HEK293 (cell line): ENCODE data around the gene METTL24.

Experiments
- CTCF ChIA-PET: fragments of 350-600 bp; formaldehyde crosslinking; extraction: SDS; loops from one replicate; lab custom pipeline; 2021; ENCODE audit warnings: antibody characterized with exemption; lab: Yijun Ruan, JAX
- POLR2A ChIA-PET: fragments of 300-600 bp; formaldehyde crosslinking; extraction: SDS; loops from one replicate; lab custom pipeline; 2020; ENCODE audit warnings: antibody characterized with exemption, inconsistent platforms; lab: Yijun Ruan, JAX
- H3K27ac ChIP-seq: fragments of 200-500 bp; sonication (Bioruptor generic); 2 replicates; pipeline ENCODE4 v1.5.1; 2014; ENCODE audit warnings: low read depth, low read length, control low read depth, inconsistent platforms; ENCODE audit errors: extremely low read depth
- H3K36me3 ChIP-seq, 2 experiments: fragments of 200-500 bp in 1 of 2; sonication (Bioruptor generic) in 1 of 2; 1 replicate in 1 of 2; 2 replicates in 1 of 2; pipeline ENCODE4 v1.5.1; 2014 to 2017; ENCODE audit warnings: inconsistent platforms in 2 of 2, low read length in 2 of 2; ENCODE audit not compliant: control insufficient read depth in 2 of 2, insufficient read depth in 1 of 2
- H3K4me1 ChIP-seq: fragments of 200-500 bp; sonication (Bioruptor generic); 2 replicates; pipeline ENCODE4 v1.5.1; 2014; ENCODE audit warnings: mild to moderate bottlenecking, low read length, inconsistent platforms; ENCODE audit not compliant: control insufficient read depth, insufficient read depth
- H3K4me3 ChIP-seq: 2 replicates; pipeline ENCODE4 v1.5.1; 2011; ENCODE audit warnings: low read depth, mild to moderate bottlenecking, control low read depth, low read length, moderate library complexity
- H3K9me3 ChIP-seq: fragments of 200-500 bp; sonication (Bioruptor generic); 2 replicates; pipeline ENCODE4 v1.5.1; 2014; ENCODE audit warnings: low read depth, low read length, inconsistent platforms; ENCODE audit not compliant: control insufficient read depth, insufficient read depth
- CTCF ChIP-seq: fragments of 450-650 bp; formaldehyde crosslinking; IDR thresholded peaks from 2 replicates; pipeline ENCODE4 v1.5.1; 2016; ENCODE audit warnings: missing biosample characterization, missing genetic modification characterization
- GLI4 ChIP-seq: fragments of 450-650 bp; formaldehyde crosslinking; IDR thresholded peaks from 2 replicates; pipeline ENCODE4 v1.5.1; 2016; ENCODE audit warnings: missing biosample characterization, missing genetic modification characterization
- PATZ1 ChIP-seq: fragments of 450-650 bp; formaldehyde crosslinking; IDR thresholded peaks from 2 replicates; pipeline ENCODE4 v1.5.1; 2016; ENCODE audit warnings: missing biosample characterization, missing genetic modification characterization
- SP2 ChIP-seq: fragments of 450-650 bp; formaldehyde crosslinking; IDR thresholded peaks from 2 replicates; pipeline ENCODE4 v1.5.1; 2016; ENCODE audit warnings: missing biosample characterization, missing genetic modification characterization
- ZFP69B ChIP-seq: fragments of 450-650 bp; formaldehyde crosslinking; IDR thresholded peaks from 2 replicates; pipeline ENCODE4 v1.5.1; 2016; ENCODE audit warnings: missing biosample characterization, missing genetic modification characterization
- ZNF184 ChIP-seq: fragments of 450-650 bp; IDR thresholded peaks from 2 replicates; pipeline ENCODE4 v1.5.1; 2018; ENCODE audit warnings: missing biosample characterization, mild to moderate bottlenecking, missing genetic modification characterization
- ZNF19 ChIP-seq: fragments of 450-650 bp; formaldehyde crosslinking; IDR thresholded peaks from 2 replicates; pipeline ENCODE4; 2016; ENCODE audit warnings: missing biosample characterization, missing genetic modification characterization, low read depth
- ZNF211 ChIP-seq: fragments of 450-650 bp; formaldehyde crosslinking; IDR thresholded peaks from 2 replicates; pipeline ENCODE4 v1.5.1; 2016; ENCODE audit warnings: low read depth, missing biosample characterization, missing genetic modification characterization
- ZNF248 ChIP-seq: fragments of 450-650 bp; formaldehyde crosslinking; IDR thresholded peaks from 2 replicates; pipeline ENCODE4 v1.5.1; 2017; ENCODE audit warnings: missing biosample characterization, missing genetic modification characterization
- ZNF623 ChIP-seq: fragments of 450-650 bp; formaldehyde crosslinking; IDR thresholded peaks from 2 replicates; pipeline ENCODE4 v1.5.1; 2016; ENCODE audit warnings: missing biosample characterization, missing genetic modification characterization
- ZNF629 ChIP-seq: fragments of 450-650 bp; formaldehyde crosslinking; IDR thresholded peaks from 2 replicates; pipeline ENCODE4 v1.5.1; 2017; ENCODE audit warnings: missing biosample characterization, missing genetic modification characterization
- ZNF645 ChIP-seq: fragments of 450-650 bp; formaldehyde crosslinking; IDR thresholded peaks from 2 replicates; pipeline ENCODE4; 2016; ENCODE audit warnings: missing biosample characterization, missing genetic modification characterization
- ZNF76 ChIP-seq: fragments of 450-650 bp; formaldehyde crosslinking; IDR thresholded peaks from 2 replicates; pipeline ENCODE4; 2016; ENCODE audit warnings: low read depth, missing biosample characterization, missing genetic modification characterization, borderline replicate concordance
- ZNF791 ChIP-seq: fragments of 450-650 bp; formaldehyde crosslinking; IDR thresholded peaks from 2 replicates; pipeline ENCODE4 v1.5.1; 2016; ENCODE audit warnings: missing biosample characterization, missing genetic modification characterization
- ZNF792 ChIP-seq: fragments of 450-650 bp; formaldehyde crosslinking; IDR thresholded peaks from 2 replicates; pipeline ENCODE4 v1.5.1; 2016; ENCODE audit warnings: missing biosample characterization, missing genetic modification characterization
- ZSCAN18 ChIP-seq: fragments of 450-650 bp; formaldehyde crosslinking; IDR thresholded peaks from 2 replicates; pipeline ENCODE4 v1.5.1; 2016; ENCODE audit warnings: missing biosample characterization, missing genetic modification characterization
- ZXDB ChIP-seq: fragments of 450-650 bp; formaldehyde crosslinking; IDR thresholded peaks from 2 replicates; pipeline ENCODE4 v1.5.1; 2016; ENCODE audit warnings: missing biosample characterization, missing genetic modification characterization
- TF ChIP-seq, protein P1 (sequence below): fragments of 450-650 bp; formaldehyde crosslinking; IDR thresholded peaks from 2 replicates; pipeline ENCODE4 v1.5.1; 2016; ENCODE audit warnings: missing biosample characterization, missing genetic modification characterization
- TF ChIP-seq, protein P2 (sequence below): fragments of 450-650 bp; formaldehyde crosslinking; IDR thresholded peaks from 2 replicates; pipeline ENCODE4 v1.5.1; 2016; ENCODE audit warnings: missing biosample characterization, missing genetic modification characterization
- TF ChIP-seq, protein P3 (sequence below): fragments of 450-650 bp; formaldehyde crosslinking; IDR thresholded peaks from 2 replicates; pipeline ENCODE4 v1.5.1; 2016; ENCODE audit warnings: missing biosample characterization, missing genetic modification characterization

The METTL24 gene

DNA sequence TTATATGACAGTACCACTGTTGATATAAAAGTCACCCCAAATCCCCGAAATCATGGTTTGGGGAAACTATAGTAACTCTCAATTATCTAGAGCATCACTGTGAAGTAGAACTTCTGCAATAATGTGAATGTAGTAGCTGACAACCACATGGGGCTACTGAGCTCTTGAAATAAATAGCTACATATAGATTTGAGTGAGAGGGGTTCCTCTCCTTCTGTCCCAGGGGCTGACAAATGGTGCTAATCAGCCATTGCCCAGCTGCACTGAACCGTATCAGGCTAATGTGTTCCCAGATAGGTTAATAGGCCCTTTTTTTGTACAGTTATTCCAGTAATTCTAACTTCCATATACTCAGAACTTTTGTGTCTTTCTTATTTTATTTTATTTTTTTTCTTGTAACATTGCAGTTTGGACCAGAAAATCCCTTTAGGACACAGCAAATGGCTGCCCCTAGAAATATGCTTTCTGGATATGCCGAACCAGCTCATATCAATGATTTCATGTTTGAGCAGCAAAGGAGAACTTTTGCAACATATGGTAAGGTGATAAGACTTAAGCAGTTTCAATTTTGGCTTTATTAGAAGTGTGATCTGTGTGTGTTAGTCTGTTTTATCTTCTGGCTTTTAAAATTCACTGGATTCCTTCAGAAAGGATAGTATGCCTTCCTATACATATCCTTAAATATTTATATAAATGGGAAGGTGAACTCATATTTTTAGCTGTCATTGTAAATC is 156.8 kb downstream of the METTL24 start:
- TF ChIP-seq, protein P1, sequence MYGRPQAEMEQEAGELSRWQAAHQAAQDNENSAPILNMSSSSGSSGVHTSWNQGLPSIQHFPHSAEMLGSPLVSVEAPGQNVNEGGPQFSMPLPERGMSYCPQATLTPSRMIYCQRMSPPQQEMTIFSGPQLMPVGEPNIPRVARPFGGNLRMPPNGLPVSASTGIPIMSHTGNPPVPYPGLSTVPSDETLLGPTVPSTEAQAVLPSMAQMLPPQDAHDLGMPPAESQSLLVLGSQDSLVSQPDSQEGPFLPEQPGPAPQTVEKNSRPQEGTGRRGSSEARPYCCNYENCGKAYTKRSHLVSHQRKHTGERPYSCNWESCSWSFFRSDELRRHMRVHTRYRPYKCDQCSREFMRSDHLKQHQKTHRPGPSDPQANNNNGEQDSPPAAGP (tag by site-specific recombination): no peak
- TF ChIP-seq ZXDB (tag by site-specific recombination): peak; percentile 84
- CTCF ChIA-PET: interaction anchor here (0.6 kb wide), 1 partner anchor 704 kb away, joined by 4 read pairs; no protein-coding TSS in a partner anchor
- peaks cover 10% of the 10 kb centered on the region; the same call in 1 of the 2 replicates for H3K4me1 ChIP-seq
- POLR2A ChIA-PET: no interaction called here
- H3K4me3 ChIP-seq: no peak overlapping the region
- peaks cover 2 to 3% of the 10 kb centered on the region in 2 experiments; a peak in 2 of 3 replicates for H3K36me3 ChIP-seq
- H3K27ac ChIP-seq: no peak overlapping the region
- H3K9me3 ChIP-seq: no peaks in the 10 kb centered on the region

DNA sequence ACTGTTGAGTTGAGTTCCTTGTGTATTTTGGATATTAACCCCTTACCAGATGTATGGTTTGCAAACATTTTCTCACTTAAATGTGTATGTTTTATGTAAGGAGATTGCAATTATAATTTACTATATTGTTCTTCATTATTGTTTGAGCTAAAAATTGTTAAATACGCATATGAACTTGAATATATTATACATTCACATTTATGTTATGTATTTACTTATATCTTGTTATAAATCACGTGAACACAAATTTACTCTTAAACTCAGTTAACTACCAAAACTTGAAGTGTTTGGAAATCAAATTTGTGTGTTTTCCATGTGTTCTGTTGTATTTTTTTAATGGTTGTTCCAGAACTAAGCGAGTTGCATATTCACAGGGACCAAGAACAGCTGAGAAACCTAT is 159.6 kb downstream of the METTL24 start:
- TF ChIP-seq, protein P2, sequence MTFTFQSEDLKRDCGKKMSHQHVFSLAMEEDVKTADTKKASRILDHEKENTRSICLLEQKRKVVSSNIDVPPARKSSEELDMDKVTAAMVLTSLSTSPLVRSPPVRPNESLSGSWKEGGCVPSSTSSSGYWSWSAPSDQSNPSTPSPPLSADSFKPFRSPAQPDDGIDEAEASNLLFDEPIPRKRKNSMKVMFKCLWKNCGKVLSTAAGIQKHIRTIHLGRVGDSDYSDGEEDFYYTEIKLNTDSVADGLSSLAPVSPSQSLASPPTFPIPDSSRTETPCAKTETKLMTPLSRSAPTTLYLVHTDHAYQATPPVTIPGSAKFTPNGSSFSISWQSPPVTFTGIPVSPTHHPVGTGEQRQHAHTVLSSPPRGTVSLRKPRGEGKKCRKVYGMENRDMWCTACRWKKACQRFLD (tag by site-specific recombination): no peak
- no peak for TF ChIP-seq ZNF645 (tag by site-specific recombination)
- no peak for TF ChIP-seq ZNF184
- no peak for TF ChIP-seq GLI4 (tag by site-specific recombination)
- TF ChIP-seq ZNF76 (tag by site-specific recombination): no peak
- TF ChIP-seq ZNF211: no peak
- TF ChIP-seq ZNF623 (tag by site-specific recombination): no peak
- TF ChIP-seq ZNF792: no peak
- no peak for TF ChIP-seq ZNF791 (tag by site-specific recombination)
- no peak for TF ChIP-seq ZFP69B (tag by site-specific recombination)
- TF ChIP-seq ZNF629: no peak
- TF ChIP-seq PATZ1 (tag by site-specific recombination): no peak
- TF ChIP-seq ZNF248 (tag by site-specific recombination): no peak
- TF ChIP-seq ZNF19 (tag by site-specific recombination): no peak
- no peak for TF ChIP-seq ZSCAN18 (tag by site-specific recombination)
- TF ChIP-seq SP2: no peak
- TF ChIP-seq, protein P3, sequence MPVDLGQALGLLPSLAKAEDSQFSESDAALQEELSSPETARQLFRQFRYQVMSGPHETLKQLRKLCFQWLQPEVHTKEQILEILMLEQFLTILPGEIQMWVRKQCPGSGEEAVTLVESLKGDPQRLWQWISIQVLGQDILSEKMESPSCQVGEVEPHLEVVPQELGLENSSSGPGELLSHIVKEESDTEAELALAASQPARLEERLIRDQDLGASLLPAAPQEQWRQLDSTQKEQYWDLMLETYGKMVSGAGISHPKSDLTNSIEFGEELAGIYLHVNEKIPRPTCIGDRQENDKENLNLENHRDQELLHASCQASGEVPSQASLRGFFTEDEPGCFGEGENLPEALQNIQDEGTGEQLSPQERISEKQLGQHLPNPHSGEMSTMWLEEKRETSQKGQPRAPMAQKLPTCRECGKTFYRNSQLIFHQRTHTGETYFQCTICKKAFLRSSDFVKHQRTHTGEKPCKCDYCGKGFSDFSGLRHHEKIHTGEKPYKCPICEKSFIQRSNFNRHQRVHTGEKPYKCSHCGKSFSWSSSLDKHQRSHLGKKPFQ (tag by site-specific recombination): no peak
- no peak for TF ChIP-seq CTCF

More for the DNA sequence above, 159.6 kb downstream of the METTL24 start:
- Histone ChIP-seq H3K9me3 (no peaks in the 10 kb centered on the region), H3K4me3 (no peak overlapping the region), H3K36me3 (peaks cover 3 to 10% of the 10 kb centered on the region in 2 experiments; a peak in 2 of 3 replicates), H3K27ac (no peak overlapping the region), H3K4me1 (peaks cover 10% of the 10 kb centered on the region; the same call in 1 of the 2 replicates)
- POLR2A ChIA-PET: no interaction called here
- CTCF ChIA-PET: no interaction called here
